ENCODE results near the gene SLC16A9. TPM values are rescaled to one million over a fixed set of nuclear protein-coding genes. Genes with fewer than 3 reads are reported as not detected.
"Not testable (repeated sequence)": the region's sequence is repeated elsewhere in the genome, so short reads cannot be mapped to it uniquely, and the experiment has no call there.

Gene SLC16A9
- total RNA-seq, 1 donor: under 0.01 TPM

GRCh38 chr10:59748834-59749233 lies 39.2 kb upstream of the SLC16A9 start:
- DNase-seq (ENCODE audit: low read depth): no peak
- TF ChIP-seq CTCF (IDR thresholded peaks at IDR 0.05; ENCODE audit: insufficient read depth, low read depth, low read length): no peak

GRCh38 chr10:59745163-59745650 lies 35.6 kb upstream of the SLC16A9 start:
- TF ChIP-seq CTCF (IDR thresholded peaks at IDR 0.05; ENCODE audit: insufficient read depth, low read depth, low read length): no peak

More at GRCh38 chr10:59748834-59749233, 39.2 kb upstream of the SLC16A9 start:
- H3K4me3 ChIP-seq (ENCODE audit: low read depth, low read length): no peak overlapping the region

GRCh38 chr10:59744762-59745161 lies 35.1 kb upstream of the SLC16A9 start:
- DNase-seq (ENCODE audit: low read depth); H3K4me3 ChIP-seq (ENCODE audit: low read depth, low read length): not testable (repeated sequence)

More at GRCh38 chr10:59745163-59745650, 35.6 kb upstream of the SLC16A9 start:
- no peak for DNase-seq (ENCODE audit: low read depth)
- no peak overlapping the region for H3K4me3 ChIP-seq (ENCODE audit: low read depth, low read length)

GRCh38 chr10:59744156-59744555 lies 34.5 kb upstream of the SLC16A9 start:
- not testable (repeated sequence) for DNase-seq (ENCODE audit: low read depth); H3K4me3 ChIP-seq (ENCODE audit: low read depth, low read length)

- no peak for DNase-seq (ENCODE audit: low read depth)
- TF ChIP-seq CTCF (IDR thresholded peaks at IDR 0.05; ENCODE audit: insufficient read depth, low read depth, low read length): no peak
- no peak overlapping the region for H3K4me3 ChIP-seq (ENCODE audit: low read depth, low read length)
Observed at GRCh38 chr10:59741583-59741982, 31.9 kb upstream of the SLC16A9 start.

- no peak overlapping the region for H3K4me3 ChIP-seq (ENCODE audit: low read depth, low read length)
- no peak for DNase-seq (ENCODE audit: low read depth)
- no peak for TF ChIP-seq CTCF (IDR thresholded peaks at IDR 0.05; ENCODE audit: insufficient read depth, low read depth, low read length)
Observed at GRCh38 chr10:59741048-59741447, 31.4 kb upstream of the SLC16A9 start.

- H3K4me3 ChIP-seq (ENCODE audit: low read depth, low read length): no peak overlapping the region
- no peak for DNase-seq (ENCODE audit: low read depth)
- TF ChIP-seq CTCF (IDR thresholded peaks at IDR 0.05; ENCODE audit: insufficient read depth, low read depth, low read length): no peak
Observed at GRCh38 chr10:59736749-59737148, 27.1 kb upstream of the SLC16A9 start.

GRCh38 chr10:59735296-59735695 lies 25.6 kb upstream of the SLC16A9 start:
- no peak overlapping the region for H3K4me3 ChIP-seq (ENCODE audit: low read depth, low read length)
- no peak for DNase-seq (ENCODE audit: low read depth)
- no peak for TF ChIP-seq CTCF (IDR thresholded peaks at IDR 0.05; ENCODE audit: insufficient read depth, low read depth, low read length)

Data from fibroblast of villous mesenchyme (primary cell).